SW 1271 (cell line): ENCODE data around the gene GRK5.

Source experiments
- DNase-seq, 2 experiments: peaks; one replicate each; lab custom pipeline; 2025; lab: John Stamatoyannopoulos, UW

The GRK5 gene

GRCh38 chr10:119378737-119379067 is 171.3 kb downstream of the GRK5 start:
- DNase-seq, result no peak

GRCh38 chr10:119379466-119380071 is 172.2 kb downstream of the GRK5 start:
- no peak for DNase-seq

GRCh38 chr10:119383174-119383856 is 175.9 kb downstream of the GRK5 start:
- no peak for DNase-seq

- DNase-seq, result no peak
Measured at GRCh38 chr10:119384127-119384526, 176.8 kb downstream of the GRK5 start.

GRCh38 chr10:119386666-119387065 is 179.3 kb downstream of the GRK5 start:
- no peak for DNase-seq

GRCh38 chr10:119388849-119389345 is 181.5 kb downstream of the GRK5 start:
- DNase-seq, result no peak

GRCh38 chr10:119391440-119392251 is 184.3 kb downstream of the GRK5 start:
- DNase-seq, result no peak

GRCh38 chr10:119393019-119393418 is 185.6 kb downstream of the GRK5 start:
- no peak for DNase-seq

- no peak for DNase-seq
Measured at GRCh38 chr10:119393421-119393820, 186.1 kb downstream of the GRK5 start.

GRCh38 chr10:119393845-119394244 is 186.5 kb downstream of the GRK5 start:
- no peak for DNase-seq

GRCh38 chr10:119394657-119395279 is 187.4 kb downstream of the GRK5 start:
- DNase-seq, result no peak

GRCh38 chr10:119395280-119396007 is 188.1 kb downstream of the GRK5 start:
- no peak for DNase-seq

GRCh38 chr10:119396008-119396708 is 188.8 kb downstream of the GRK5 start:
- no peak for DNase-seq

GRCh38 chr10:119396709-119397071 is 189.3 kb downstream of the GRK5 start:
- no peak for DNase-seq

- no peak for DNase-seq
Measured at GRCh38 chr10:119397416-119397815, 190.0 kb downstream of the GRK5 start.

GRCh38 chr10:119398996-119399395 is 191.6 kb downstream of the GRK5 start:
- DNase-seq, result no peak

GRCh38 chr10:119399466-119399865 is 192.1 kb downstream of the GRK5 start:
- no peak for DNase-seq

- peak; percentile 58 to 75 for DNase-seq
Measured at GRCh38 chr10:119401671-119402395, 194.5 kb downstream of the GRK5 start.

GRCh38 chr10:119403921-119404320 is 196.6 kb downstream of the GRK5 start:
- no peak for DNase-seq

GRCh38 chr10:119404719-119405519 is 197.5 kb downstream of the GRK5 start:
- no peak for DNase-seq
